Neural progenitor cell (in vitro differentiated cells): ENCODE data around the gene ITGAL.

Experiments used
- EZH2 ChIP-seq: fragments of 200-600 bp; sonication (generic); IDR thresholded peaks from 2 replicates; pipeline ENCODE4 v1.6.1; 2017; ENCODE audit warnings: antibody characterized with exemption, mild to moderate bottlenecking, moderate library complexity
- TF ChIP-seq, protein P1 (sequence below): fragments of 200-600 bp; sonication (generic); IDR thresholded peaks from 2 replicates; pipeline ENCODE4 v1.5.1; 2017; ENCODE audit warnings: antibody characterized with exemption, mild to moderate bottlenecking

DNA sequence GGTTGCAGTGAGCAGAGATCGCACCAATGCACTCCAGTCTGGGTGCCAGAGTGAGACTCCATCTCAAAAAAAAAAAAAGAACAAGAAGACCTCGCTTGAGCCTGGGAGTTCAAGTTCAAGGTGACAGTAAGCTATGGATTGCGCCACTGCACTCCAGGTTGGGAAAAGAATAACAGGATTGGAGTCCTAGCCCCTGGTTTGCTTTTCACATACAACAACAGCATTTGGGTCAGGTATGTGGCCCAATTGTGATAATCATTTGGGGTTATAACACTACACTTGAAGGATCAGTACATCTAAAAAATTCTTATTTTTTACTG is 23.5 kb upstream of the ITGAL start:
- TF ChIP-seq, protein P1, sequence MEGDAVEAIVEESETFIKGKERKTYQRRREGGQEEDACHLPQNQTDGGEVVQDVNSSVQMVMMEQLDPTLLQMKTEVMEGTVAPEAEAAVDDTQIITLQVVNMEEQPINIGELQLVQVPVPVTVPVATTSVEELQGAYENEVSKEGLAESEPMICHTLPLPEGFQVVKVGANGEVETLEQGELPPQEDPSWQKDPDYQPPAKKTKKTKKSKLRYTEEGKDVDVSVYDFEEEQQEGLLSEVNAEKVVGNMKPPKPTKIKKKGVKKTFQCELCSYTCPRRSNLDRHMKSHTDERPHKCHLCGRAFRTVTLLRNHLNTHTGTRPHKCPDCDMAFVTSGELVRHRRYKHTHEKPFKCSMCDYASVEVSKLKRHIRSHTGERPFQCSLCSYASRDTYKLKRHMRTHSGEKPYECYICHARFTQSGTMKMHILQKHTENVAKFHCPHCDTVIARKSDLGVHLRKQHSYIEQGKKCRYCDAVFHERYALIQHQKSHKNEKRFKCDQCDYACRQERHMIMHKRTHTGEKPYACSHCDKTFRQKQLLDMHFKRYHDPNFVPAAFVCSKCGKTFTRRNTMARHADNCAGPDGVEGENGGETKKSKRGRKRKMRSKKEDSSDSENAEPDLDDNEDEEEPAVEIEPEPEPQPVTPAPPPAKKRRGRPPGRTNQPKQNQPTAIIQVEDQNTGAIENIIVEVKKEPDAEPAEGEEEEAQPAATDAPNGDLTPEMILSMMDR, result no peak
- no peak for TF ChIP-seq EZH2
